Activated CD8-positive, alpha-beta memory T cell treated with anti-CD3 and anti-CD28 coated beads for 4 hours (primary cell): ENCODE measurements around the gene GTF2A1.
A peak's percentile ranks its signal among the peaks of the same experiment; 100 is the strongest.

Source experiments
- DNase-seq, 2 donors: peaks; one replicate each; pipeline ENCODE4 v3.0.0-alpha.2; 2020; ENCODE audit warnings: low read depth in 2 of 2

GTF2A1 gene

DNA sequence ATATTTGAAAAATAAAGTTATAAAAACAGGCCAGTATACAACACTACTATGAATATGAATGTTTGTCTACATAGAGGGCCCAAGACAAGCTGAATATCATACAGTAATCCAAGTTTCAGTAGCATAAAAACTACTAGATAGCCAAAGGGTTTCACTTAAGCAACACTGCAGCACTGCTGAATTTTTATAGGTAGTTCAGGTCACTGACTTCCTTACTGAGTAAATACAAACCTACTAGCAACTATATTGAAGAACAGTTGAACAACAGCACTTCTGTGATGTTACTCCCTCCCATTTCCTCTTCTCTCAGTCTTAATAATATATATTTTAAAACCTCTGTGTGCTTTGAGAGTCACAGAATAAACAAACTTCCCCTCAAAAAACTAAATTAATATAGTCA is 42.7 kb downstream of the GTF2A1 start:
- no peak for DNase-seq

DNA sequence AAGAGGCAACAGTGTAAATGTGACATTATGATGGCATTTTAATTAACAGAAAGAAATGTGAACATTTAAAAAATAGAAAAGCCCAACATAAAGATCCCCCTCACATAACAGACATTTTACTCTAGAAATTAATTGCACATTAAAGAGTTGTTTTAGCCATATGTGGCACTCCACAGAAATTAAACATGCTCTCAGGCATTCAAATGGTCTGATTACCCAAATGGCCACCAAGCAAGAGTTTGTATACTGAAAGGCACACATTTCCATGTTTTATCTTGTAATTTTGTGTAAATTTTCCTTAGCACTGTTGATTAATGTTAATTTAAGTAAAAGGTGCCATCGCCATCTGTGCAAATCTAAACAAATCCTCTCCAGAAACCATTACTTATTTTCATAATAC is 43.5 kb downstream of the GTF2A1 start:
- no peak for DNase-seq

DNA sequence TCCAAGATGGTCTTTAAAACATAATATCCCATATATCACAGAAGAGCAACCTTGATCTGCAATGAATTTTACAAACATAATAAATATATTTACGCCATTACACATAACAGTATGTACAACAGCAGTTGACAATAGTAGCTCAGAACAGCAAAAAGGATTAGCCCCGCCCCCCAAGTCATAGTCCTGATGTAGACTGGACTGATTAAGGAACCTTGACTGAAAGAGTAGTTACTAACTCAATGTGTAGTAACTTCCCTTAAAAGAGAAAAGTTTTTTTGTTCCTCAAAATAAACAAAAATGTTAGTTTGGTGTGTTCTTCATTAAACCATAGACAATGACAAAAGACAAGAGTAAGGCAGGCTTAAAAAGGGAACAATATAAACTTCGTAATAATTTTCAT is 44.5 kb downstream of the GTF2A1 start:
- no peak for DNase-seq

DNA sequence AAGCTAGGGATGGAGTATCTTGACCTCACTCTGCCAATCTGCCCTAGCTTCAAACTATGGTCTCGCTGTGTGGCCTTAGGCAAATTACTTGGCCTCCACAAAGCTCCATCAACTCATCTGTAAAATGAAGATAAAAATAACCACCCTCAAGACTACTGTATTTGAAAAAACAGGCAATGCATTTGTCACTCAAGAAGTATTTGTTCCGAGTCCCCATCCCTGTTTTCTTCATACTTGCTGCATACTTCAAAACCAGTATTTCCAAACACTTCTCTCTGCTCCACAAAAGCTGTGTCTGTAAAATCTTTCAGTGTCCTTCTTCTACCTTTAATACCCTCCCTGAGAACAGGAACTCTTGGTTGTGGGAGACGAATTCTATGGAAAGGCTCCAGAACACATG is 47.9 kb downstream of the GTF2A1 start:
- DNase-seq: no peak

DNA sequence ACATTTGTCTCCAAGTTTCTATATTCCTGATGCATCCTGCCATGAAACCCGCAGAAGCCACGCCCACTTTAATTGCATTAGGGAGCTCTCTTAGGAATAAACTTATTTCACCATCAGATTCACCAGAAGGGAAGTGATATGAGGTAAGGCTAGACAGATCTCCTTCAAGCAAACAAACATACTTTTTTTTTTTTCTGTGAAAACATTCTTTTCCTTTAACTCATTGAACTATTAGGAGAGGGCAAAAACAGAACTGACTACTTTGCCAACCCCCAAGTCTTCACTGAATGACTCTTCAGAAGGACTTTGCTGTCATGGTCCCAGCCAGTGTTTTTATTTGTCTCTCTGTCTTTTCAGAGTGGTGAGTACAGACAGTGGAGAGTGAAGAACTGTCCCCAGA is 48.4 kb downstream of the GTF2A1 start:
- no peak for DNase-seq

DNA sequence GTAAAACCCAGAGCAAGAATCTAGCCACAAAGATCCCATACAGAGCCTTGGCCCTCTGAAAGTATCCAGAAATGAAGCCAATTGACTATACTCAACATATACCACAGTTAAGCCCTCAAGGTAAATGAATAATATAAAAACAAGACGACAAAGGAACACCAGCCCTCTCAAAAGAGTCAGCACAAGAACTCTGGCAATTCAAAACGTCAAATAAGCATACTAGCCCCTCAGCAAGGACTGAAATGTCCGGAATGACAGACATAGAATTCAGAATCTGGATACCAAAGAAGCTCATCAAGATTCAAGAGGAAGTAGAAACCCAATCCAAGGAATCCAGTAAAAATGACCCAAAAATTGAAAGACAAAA is 49.9 kb downstream of the GTF2A1 start:
- no peak for DNase-seq

DNA sequence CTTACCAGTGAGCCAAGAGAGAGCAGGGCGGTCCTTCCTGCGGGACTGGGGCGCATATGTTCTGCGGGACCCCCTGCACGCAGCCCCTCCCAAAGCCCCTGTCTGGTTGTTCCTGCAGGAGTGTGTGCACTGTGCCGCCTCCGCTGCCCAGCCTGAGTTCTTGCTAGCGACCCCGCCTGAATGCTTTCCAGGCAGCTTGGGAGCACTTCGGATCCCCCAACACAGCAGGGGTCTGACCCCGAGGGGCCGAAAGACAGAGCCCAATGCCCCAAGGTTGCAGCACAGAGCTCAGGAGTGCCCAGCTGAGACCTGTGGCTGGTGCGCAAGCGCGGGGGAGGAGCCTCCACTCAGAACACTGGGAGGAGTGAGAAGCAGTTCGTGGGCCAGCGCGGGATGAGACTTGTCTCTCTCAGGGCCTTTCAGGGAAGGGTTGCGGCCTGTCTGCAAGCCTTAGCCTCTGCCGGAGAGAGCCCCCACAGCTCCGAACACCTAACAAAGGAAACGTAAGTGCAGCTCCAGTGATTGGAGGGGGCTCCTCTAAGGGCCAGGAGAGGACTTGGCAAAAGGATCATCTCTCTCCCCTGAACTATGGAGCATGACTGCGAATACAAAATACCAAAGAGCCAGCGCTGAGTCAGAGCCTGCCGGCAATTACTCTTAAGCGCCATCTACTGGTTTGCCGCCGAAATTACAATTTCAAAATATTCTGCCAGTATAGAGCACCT is 50.5 kb downstream of the GTF2A1 start:
- peak; percentile 65 to 80 for DNase-seq

DNA sequence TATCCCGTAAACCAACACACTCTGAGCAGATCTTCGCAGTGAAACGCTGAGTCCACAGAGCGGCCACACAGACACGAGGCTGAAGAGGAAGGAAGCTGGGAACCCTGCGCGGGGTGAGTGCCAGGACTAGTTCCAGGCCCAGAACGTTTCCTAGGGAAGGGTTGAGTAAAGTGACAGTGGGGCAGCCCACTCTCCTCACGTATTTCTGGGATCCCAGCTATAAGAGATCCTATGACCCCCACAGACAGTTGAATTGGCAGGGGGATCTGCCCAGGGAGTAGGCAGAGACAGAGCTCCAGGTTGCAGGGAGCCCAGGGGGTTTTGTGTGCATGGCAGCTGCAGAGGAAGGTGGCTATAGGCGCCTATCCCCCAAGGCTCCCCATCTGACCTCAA is 51.1 kb downstream of the GTF2A1 start:
- DNase-seq: no peak

DNA sequence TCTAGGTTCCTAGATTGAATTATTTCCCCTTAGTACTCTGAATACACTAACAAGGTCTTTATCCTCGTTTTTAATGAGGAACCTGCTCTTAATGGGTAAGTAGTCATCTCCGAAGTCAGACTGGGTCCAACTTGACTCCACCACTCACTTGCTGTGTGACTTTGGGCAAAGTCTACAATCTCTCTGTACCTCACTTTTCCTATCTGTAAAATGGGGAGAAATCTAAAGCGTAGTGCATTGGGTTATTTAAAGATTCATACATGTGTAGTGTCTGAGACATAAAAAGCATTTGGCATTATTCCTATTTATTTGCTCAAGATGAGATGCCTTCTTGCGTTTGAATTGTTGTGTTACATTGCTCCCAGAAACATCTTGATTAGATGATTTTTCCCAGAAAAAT is 51.5 kb downstream of the GTF2A1 start:
- no peak for DNase-seq

DNA sequence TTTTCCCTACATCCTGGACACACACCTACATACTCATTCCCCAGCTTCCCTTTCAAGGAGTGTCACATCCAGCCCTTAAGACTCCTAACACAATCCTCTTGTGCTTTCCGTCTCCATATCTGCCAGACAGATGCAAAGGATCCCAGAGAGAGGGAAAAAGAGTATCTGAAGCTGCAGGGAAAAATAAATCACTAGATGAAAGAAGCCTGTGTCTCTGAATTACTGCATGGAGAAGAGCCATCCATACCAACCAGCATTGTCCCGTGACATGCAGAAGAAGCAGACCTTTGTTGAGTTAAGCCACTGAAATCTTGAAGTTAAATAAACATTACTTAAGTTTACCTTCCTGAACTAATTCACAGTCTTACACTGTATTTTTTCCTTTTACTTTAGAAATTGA is 54.6 kb downstream of the GTF2A1 start:
- DNase-seq: no peak

DNA sequence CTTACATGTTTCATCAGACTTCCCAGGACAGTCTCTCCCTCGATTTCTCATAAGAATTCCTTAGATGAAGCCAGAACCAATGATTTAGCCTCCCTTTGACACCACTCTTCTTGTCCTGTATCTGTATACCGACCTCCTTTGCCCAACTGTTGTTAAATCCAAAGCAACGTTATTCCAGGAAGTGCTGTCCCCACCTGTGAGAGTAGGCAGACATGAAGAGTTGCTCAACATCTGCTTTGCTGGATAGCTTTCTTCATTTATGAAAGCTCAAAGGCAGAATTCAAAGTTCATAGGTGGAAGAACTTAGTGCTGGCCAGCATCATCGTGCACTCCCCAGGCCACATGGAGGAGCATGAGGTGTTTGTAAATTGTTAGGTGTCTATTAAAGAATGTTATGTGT is 55.6 kb downstream of the GTF2A1 start:
- DNase-seq: no peak

DNA sequence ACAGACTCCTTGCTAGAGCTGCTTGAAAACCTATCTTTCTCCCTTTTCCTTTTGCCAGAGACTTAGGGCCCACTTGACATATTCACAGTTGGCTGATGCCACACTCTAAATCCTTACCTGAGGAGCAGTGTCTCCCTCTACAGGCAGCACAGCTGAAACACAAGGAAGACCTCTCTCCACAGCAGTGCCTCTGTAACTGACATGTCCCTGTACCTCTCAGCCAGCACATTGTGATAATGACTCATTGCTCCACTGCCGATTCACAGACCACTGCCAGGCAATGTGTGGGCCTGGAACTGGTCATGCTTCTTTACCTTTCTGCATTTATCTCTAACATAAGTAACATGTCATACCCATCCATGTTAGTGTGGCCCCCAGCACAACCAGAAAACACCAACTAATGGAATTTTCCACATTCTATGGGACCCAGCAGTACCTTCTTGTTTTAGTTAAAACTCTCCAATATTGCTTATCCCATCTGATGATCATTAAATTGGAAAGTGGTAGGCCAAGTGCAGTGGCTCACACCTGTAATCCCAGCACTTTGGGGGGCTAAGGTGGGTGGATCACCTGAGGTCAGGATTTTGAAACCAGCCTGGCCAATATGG is 56.5 kb downstream of the GTF2A1 start:
- peak in 1 of 2 donors; percentile 4 for DNase-seq

DNA sequence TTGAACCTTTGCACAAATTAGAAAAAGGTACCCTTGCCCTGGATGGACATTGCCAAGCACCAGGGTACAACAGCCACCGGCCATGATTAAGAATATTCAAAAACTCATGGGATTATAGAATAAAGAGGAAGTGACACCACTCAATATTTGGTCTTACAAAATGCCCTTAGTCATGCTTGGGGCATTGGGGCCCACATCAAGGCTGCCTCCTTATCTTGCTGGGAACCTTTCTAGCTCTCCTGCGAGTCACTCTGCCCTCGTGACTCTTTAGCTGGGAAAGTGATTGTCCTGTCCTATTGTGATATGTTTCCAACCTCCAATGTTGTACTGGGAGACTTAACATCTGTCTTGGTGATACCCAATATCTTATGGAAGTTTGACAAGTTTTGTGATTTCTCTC is 57.8 kb downstream of the GTF2A1 start:
- DNase-seq: no peak

DNA sequence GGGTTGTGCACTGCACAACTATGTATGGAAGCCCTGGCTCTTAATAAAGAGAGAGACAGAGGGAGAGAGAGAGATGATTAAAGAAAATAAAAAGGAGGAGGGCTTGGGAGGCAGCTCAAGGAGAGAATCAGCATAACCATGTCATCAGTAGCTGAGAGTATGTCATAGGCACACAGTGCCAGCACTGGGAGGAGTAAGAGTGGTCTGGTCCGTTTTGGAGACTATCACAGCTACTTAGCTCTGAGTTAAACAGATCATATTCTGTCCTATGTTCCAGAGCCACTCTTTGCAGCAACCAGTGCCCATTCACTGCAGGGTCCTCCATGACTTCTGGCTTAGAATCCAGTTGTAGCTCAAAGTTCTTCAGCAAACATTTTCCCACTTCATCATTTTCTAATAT is 59.0 kb downstream of the GTF2A1 start:
- no peak for DNase-seq

DNA sequence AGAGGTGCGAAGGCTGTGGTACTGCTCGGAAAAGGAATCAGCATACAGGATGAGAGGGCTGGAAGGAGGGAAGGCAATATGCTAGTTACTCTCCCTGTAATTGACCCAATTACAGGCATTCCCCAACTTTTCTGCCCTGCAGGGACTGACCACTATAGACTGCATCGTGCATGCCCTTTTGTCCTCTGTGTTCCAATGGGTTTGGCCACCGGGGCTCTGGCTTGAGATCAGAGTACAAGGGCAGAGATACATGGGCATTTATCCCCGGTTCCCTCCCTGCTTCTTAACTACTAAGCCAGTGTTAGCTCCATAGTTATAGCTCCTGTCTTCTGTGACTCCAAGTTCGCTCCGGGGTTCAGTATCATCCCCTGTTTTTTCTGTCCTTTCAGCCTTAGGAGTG is 59.7 kb downstream of the GTF2A1 start:
- no peak for DNase-seq

DNA sequence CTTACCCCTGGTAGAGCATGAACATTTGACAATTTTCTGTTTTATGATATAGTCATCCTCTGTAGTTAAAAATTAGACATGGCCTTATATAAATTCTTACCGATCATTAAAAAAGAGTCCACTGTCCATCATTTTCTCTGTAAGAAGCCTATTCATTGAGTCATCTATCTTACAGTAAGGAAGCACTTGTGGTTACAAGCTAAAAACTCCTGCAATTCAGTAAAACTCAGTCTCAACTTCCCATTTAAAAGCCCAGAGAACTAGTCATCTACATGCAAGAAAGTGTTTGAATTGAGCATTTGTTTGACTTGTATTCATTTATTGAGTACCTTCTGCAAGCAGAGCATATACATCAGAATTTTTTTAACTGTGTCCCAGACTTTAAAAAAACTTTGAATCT is 63.3 kb downstream of the GTF2A1 start:
- DNase-seq: no peak

DNA sequence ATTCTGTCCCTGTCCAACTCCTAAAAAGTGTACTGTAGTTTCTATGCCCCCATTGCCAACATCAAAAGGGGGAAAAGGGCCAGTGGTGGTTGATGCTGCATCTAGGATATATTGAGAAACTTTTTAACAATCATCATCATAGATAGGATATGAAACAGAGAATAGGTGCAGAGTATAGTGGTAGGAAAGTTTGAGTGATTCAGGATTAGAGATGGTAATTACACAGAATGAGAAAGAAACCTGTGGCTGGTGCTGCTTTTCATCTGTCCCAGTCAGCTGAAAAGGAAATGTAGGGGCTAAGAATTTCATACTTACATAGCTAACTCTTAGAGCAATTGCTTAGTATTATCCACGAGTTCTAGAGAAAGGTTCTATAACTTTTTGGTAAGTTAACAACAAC is 67.6 kb downstream of the GTF2A1 start:
- DNase-seq: no peak

DNA sequence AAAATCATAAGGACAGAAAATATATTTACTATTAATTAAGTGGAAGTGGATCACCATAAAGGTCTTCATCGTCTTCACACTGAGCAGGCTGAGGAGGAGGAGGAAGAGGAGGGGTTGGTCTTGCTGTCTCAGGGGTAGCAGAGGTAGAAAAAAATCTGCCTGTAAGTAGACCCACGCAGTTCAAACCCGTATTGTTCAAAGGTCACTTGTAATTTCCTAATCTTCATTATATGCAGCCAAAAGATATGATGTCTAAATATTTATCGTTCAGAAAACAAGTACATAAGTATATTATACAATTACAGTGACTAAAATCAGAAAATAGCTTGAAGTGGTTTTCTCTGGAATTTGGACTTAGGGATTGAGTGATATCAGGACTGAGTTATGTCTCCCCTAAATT is 72.1 kb downstream of the GTF2A1 start:
- no peak for DNase-seq

DNA sequence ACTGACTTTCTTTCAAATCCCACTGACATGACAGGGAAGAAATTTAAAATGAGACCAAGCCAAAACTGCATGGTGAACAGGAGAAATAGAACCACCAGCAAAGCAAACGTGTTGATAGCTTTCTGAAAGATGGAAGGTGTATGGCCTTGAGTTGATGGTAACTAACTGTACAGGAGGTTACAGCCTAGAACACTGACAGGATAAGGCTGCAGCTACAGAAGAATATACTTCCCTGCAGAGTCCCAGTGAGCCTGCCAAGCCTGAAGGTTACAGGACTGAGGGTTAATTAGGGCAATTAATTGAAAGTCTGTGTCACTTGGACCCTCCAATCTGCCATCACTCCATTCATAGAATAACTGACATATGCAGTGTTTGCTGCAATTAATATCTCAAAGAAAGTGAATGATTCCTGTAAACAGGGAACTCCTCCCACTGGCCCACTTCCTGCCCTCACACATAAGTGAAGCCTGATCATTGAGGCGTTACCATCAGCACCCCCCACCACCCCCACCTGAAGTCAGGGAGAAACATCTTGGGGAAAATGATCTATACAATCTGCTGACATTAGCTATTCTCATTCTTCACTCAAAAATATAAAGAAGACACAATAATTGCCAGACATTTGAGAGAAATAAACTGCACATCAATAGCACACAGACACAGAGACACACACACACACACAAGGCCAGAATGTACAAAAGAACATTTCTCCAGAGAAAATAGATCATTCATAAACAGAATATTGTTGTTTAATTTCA is 73.4 kb downstream of the GTF2A1 start:
- no peak for DNase-seq

DNA sequence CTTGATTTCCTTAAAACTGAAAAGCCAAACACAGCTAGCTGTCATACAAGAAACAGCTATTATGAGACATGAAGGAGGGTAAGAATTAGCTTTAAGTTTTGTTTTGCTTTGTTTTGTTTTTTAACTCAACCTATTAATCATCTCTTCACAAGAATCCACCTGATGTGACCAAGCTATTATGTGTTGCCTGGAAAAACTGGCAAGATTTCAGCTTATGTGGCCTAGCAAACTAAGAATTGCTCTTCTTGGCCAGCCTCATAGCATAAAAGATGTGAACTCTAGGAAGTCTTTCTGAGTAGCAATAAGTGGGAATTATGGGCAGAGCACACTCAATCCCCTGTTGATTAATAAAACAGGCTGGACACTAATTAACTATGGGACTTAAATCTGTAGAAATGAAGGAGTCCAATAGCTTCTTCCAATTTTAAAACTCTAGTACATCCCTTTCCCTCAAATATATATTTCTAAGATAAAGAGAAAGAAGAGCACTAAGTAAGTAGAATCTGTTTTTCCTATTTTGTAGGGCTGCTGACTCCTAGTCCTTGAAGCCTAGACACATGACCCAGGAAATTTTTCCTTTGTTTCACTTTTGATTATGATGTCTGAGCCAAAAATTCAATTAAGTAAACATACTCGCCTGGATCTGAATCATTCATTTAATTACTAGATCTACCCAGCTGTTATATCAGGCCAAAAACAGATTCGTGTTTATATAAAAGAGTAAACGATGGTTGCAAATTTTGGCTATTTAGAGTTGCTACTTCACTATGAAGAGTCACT is 75.7 kb downstream of the GTF2A1 start:
- DNase-seq: no peak

DNA sequence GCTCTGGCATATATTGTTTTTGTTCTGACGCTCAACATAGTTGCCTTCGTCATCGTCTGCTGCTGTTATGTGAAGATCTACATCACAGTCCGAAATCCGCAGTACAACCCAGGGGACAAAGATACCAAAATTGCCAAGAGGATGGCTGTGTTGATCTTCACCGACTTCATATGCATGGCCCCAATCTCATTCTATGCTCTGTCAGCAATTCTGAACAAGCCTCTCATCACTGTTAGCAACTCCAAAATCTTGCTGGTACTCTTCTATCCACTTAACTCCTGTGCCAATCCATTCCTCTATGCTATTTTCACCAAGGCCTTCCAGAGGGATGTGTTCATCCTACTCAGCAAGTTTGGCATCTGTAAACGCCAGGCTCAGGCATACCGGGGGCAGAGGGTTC is 77.0 kb downstream of the GTF2A1 start:
- DNase-seq: no peak

DNA sequence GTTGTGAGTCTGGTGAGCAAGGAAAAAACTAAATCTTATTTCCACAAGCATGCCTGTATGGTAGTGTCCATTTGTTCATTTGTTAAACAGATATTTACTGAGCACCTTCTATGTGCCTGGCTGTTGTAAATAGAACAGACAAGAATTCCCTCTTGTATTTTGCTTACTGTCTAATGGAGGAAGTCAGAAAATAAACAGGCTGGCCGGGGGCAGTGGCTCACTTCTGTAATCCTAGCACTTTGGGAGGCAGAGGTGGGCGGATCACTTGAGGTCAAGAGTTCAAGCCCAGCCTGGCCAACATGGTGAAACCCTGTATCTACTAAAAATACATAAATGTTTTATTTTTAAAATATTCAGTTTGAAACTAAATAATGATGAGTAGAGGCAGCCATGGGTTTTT is 79.3 kb downstream of the GTF2A1 start:
- no peak for DNase-seq

DNA sequence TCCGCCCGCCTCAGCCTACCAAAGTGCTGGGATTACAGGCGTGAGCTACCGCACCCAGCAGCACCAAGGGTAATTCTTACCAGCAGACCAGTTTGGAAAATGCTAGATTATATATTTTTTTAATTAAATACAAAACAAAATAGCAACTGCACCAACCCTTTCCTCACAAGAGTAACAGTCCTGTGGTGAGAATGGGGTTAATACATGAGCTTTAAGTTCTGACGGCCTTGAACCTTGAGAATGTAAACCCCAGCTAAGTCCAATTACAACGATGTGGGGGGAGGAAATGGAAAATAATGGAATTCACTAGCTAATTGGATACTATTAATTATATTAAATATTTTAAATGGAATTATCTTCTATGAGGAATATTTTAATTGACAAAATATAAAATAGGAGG is 82.3 kb downstream of the GTF2A1 start:
- no peak for DNase-seq
